K562 (cell line): ENCODE measurements around the gene DAB2.

Source experiments
- ESRRA ChIP-seq: fragments of 450-650 bp; IDR thresholded peaks from 2 replicates; pipeline ENCODE4 v1.6.1; 2014; ENCODE audit warnings: low read depth, mild to moderate bottlenecking, moderate library complexity, borderline replicate concordance
- FOXJ2 ChIP-seq: fragments of 200-800 bp; sonication (Bioruptor generic); IDR thresholded peaks from 2 replicates; pipeline ENCODE4 v1.6.1; 2016; ENCODE audit warnings: missing genetic modification characterization, missing compliant biosample characterization
- MNT ChIP-seq, 2 experiments: fragments of 450-650 bp; conservative IDR thresholded peaks; 2 replicates each; pipeline ENCODE4 v1.6.1; 2017; ENCODE audit warnings: mild to moderate bottlenecking in 2 of 2, moderate library complexity in 2 of 2
- STAT6 ChIP-seq: sonication (generic); formaldehyde crosslinking; IDR thresholded peaks from 2 replicates; pipeline ENCODE4 v1.8.1; 2023; ENCODE audit warnings: mild to moderate bottlenecking, missing genetic modification reagents
- ZNF584 ChIP-seq: fragments of 200-800 bp; sonication (Bioruptor generic); IDR thresholded peaks from 2 replicates; pipeline ENCODE4 v1.6.1; 2016; ENCODE audit warnings: low read depth, mild to moderate bottlenecking, missing genetic modification characterization, missing compliant biosample characterization

- TF ChIP-seq ZNF584 (CRISPR knock-in tag) (no peak), MNT (conservative IDR thresholded peaks at IDR 0.05) (no peak), STAT6 (CRISPR knock-in tag) (no peak), ESRRA (no peak), FOXJ2 (tag) (no peak)
These were observed 33.8 kb downstream of the DAB2 start for GRCh38 chr5:39390945-39391344.
